Retinal pigment epithelial cell (primary cell): ENCODE measurements around the gene HOATZ.

Experiments used
- DNase-seq: peaks from one replicate; pipeline ENCODE4 v3.0.0-alpha.2; 2010; ENCODE audit warnings: low read depth
- H3K4me3 ChIP-seq: 2 replicates; pipeline ENCODE4 v1.5.1; 2011; ENCODE audit warnings: mild to moderate bottlenecking, low read length, control low read depth, moderate library complexity
- CTCF ChIP-seq: conservative IDR thresholded peaks from 2 replicates; pipeline ENCODE4 v1.5.1; 2011; ENCODE audit warnings: low read depth, low read length, control low read depth, inconsistent platforms

Gene HOATZ

GRCh38 chr11:111574373-111575225 lies 60.0 kb downstream of the HOATZ start:
- DNase-seq: no peak
- H3K4me3 ChIP-seq: no peak overlapping the region
- no peak for TF ChIP-seq CTCF

GRCh38 chr11:111575740-111576139 lies 61.2 kb downstream of the HOATZ start:
- no peak for DNase-seq
- no peak for TF ChIP-seq CTCF
- no peak overlapping the region for H3K4me3 ChIP-seq

GRCh38 chr11:111577821-111578220 lies 63.2 kb downstream of the HOATZ start:
- DNase-seq: no peak
- TF ChIP-seq CTCF: no peak
- no peak overlapping the region for H3K4me3 ChIP-seq

GRCh38 chr11:111581341-111581740 lies 66.8 kb downstream of the HOATZ start:
- no peak overlapping the region for H3K4me3 ChIP-seq
- no peak for DNase-seq
- no peak for TF ChIP-seq CTCF

- no peak overlapping the region for H3K4me3 ChIP-seq
- no peak for TF ChIP-seq CTCF
- no peak for DNase-seq
These were observed 67.6 kb downstream of the HOATZ start for GRCh38 chr11:111582163-111582562.

GRCh38 chr11:111582881-111583280 lies 68.3 kb downstream of the HOATZ start:
- no peak overlapping the region for H3K4me3 ChIP-seq
- DNase-seq: no peak
- no peak for TF ChIP-seq CTCF

GRCh38 chr11:111585371-111585770 lies 70.8 kb downstream of the HOATZ start:
- TF ChIP-seq CTCF: no peak
- no peak for DNase-seq
- no peak overlapping the region for H3K4me3 ChIP-seq
